Activated naive CD8-positive, alpha-beta T cell treated with anti-CD3 and anti-CD28 coated beads for 36 hours (primary cell): ENCODE data around the gene TTC23. TPM values are rescaled to one million over a fixed set of nuclear protein-coding genes. Genes with fewer than 3 reads are reported as not detected.

Experiments used
- DNase-seq: peaks from one replicate; pipeline ENCODE4 v3.0.0; 2021
- H3K27ac Mint-ChIP-seq: one replicate; pipeline ENCODE4 v1.8.0; 2022; ENCODE audit warnings: mild to moderate bottlenecking, moderate library complexity, mixed read lengths
- H3K27me3 Mint-ChIP-seq: one replicate; pipeline ENCODE4 v1.8.0; 2022; ENCODE audit warnings: mild to moderate bottlenecking, mixed read lengths
- H3K36me3 Mint-ChIP-seq: one replicate; pipeline ENCODE4 v1.8.0; 2021; ENCODE audit warnings: mild to moderate bottlenecking, mixed read lengths
- H3K4me1 Mint-ChIP-seq: one replicate; pipeline ENCODE4 v1.8.0; 2021; ENCODE audit warnings: mixed read lengths
- H3K4me3 Mint-ChIP-seq: one replicate; pipeline ENCODE4 v1.8.0; 2022; ENCODE audit warnings: mild to moderate bottlenecking, moderate library complexity, mixed read lengths
- H3K9me3 Mint-ChIP-seq: one replicate; pipeline ENCODE4 v1.8.0; 2022; ENCODE audit warnings: mixed read lengths
- total RNA-seq, 2 experiments: library from RNA; stranded (reverse); gene quantifications; one replicate each; pipeline ENCODE4 v1.2.3, GENCODE V29; 2021

The TTC23 gene
- total RNA-seq, 2 experiments from 2014 or later = 3.7 to 4.2 TPM

GRCh38 chr15:99168601-99169580 lies 80.5 kb downstream of the TTC23 start:
- no peaks in the 10 kb centered on the region for H3K27me3 Mint-ChIP-seq
- H3K36me3 Mint-ChIP-seq = no peaks in the 10 kb centered on the region
- DNase-seq = no peak
- H3K27ac Mint-ChIP-seq = no peak overlapping the region
- no peak overlapping the region for H3K4me3 Mint-ChIP-seq
- peaks cover 3% of the 10 kb centered on the region for H3K4me1 Mint-ChIP-seq
- no peaks in the 10 kb centered on the region for H3K9me3 Mint-ChIP-seq

GRCh38 chr15:99167640-99168039 lies 81.7 kb downstream of the TTC23 start:
- Mint-ChIP-seq H3K27ac (no peak overlapping the region), H3K27me3 (no peaks in the 10 kb centered on the region), H3K9me3 (no peaks in the 10 kb centered on the region), H3K4me1 (peaks cover 11% of the 10 kb centered on the region), H3K4me3 (no peak overlapping the region), H3K36me3 (no peaks in the 10 kb centered on the region)
- DNase-seq = no peak

DNA sequence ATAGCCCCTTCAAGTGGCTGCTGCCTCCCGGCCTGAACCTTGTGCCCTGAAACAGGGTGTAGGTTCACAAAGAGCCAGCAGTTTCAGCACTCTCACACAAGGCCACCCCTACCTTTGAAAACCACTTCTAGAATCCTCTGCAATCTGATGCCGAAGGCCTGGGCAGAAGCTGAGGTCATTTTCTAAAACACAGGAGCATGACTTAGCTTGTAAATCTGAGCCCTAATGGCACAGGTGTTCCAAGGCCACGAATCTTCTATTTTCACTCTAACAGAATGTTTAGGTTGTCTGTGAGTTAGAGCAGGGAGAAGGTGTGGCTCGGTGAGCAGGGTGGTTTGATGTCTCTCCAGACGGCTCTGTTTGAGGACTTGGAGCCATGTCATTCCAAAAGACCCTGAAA lies 82.2 kb downstream of the TTC23 start:
- Mint-ChIP-seq H3K4me1 (peaks cover 11% of the 10 kb centered on the region), H3K27me3 (no peaks in the 10 kb centered on the region)

GRCh38 chr15:99165956-99166689 lies 83.3 kb downstream of the TTC23 start:
- DNase-seq = no peak
- Mint-ChIP-seq H3K4me3 (no peak overlapping the region), H3K36me3 (no peaks in the 10 kb centered on the region), H3K4me1 (peaks cover 11% of the 10 kb centered on the region), H3K9me3 (no peaks in the 10 kb centered on the region), H3K27me3 (no peaks in the 10 kb centered on the region), H3K27ac (no peak overlapping the region)

More for the DNA sequence above, 82.2 kb downstream of the TTC23 start:
- H3K9me3 Mint-ChIP-seq = no peaks in the 10 kb centered on the region
- no peak overlapping the region for H3K27ac Mint-ChIP-seq
- no peak for DNase-seq
- H3K36me3 Mint-ChIP-seq = no peaks in the 10 kb centered on the region
- H3K4me3 Mint-ChIP-seq = no peak overlapping the region

- Mint-ChIP-seq H3K4me3 (no peak overlapping the region), H3K27me3 (no peaks in the 10 kb centered on the region), H3K4me1 (peaks cover 11% of the 10 kb centered on the region), H3K36me3 (no peaks in the 10 kb centered on the region), H3K9me3 (no peaks in the 10 kb centered on the region), H3K27ac (no peak overlapping the region)
- DNase-seq = no peak
These were observed 84.2 kb downstream of the TTC23 start for GRCh38 chr15:99165020-99165790.

DNA sequence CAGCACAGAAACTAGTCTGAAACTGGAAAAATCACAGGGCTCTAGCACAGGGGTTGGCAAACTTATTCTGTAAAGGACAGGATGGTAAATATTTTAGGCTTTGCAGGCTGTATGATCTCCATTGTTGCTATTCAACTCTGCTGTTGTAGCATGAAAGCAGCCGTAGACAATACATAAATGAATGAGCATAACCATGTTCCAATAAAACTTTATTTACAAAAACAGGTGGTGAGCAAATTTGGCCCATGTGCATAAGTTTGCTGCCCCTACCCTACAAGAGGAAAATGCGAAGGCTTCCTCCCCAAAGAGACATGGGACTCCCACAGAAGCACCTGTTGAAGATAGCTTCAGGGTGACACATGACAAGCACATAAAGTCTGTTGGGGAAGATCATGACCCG lies 85.3 kb downstream of the TTC23 start:
- H3K4me3 Mint-ChIP-seq = no peak overlapping the region
- no peaks in the 10 kb centered on the region for H3K9me3 Mint-ChIP-seq
- H3K36me3 Mint-ChIP-seq = no peaks in the 10 kb centered on the region
- DNase-seq = no peak
- H3K27ac Mint-ChIP-seq = no peak overlapping the region
- no peaks in the 10 kb centered on the region for H3K27me3 Mint-ChIP-seq
- H3K4me1 Mint-ChIP-seq = peaks cover 11% of the 10 kb centered on the region

DNA sequence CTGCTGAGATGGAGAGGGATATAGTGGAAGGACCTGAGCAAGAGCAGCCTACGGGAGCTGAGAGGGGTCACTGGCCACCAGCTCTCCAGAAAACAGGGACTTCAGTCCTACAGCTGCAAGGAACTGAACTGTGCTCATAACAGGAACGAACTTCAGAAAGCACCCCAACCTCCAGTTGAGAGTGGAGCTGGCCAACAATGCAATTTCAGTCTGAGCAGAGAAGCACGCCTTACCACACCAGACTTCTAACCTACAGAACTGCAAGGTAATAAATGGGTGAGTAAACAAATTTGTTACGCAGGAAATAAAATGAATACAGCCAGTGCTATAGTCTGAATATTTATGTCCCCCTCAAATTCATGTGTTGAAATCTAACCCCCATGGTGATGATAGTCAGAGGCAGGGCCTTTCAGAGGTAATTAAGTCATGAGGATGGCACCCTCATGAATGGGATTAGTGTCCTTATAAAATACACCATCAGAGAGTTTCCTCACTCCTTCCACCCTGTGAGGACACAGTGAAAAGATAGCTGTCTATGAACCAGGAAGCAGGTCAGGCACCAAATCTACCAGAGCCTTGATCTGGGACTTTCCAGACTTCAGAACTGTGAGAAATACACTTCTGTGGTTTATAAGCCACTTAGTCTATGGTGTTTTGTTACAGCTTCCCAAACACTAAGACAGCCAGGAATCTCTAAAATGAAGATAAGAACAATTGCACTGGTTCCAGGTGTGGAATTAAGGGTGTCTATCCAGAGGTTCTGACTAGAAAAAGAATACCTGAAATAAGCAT lies 85.9 kb downstream of the TTC23 start:
- Mint-ChIP-seq H3K36me3 (no peaks in the 10 kb centered on the region), H3K27me3 (no peaks in the 10 kb centered on the region), H3K4me1 (peaks cover 11% of the 10 kb centered on the region), H3K4me3 (no peak overlapping the region), H3K9me3 (no peaks in the 10 kb centered on the region), H3K27ac (no peak overlapping the region)
- no peak for DNase-seq

DNA sequence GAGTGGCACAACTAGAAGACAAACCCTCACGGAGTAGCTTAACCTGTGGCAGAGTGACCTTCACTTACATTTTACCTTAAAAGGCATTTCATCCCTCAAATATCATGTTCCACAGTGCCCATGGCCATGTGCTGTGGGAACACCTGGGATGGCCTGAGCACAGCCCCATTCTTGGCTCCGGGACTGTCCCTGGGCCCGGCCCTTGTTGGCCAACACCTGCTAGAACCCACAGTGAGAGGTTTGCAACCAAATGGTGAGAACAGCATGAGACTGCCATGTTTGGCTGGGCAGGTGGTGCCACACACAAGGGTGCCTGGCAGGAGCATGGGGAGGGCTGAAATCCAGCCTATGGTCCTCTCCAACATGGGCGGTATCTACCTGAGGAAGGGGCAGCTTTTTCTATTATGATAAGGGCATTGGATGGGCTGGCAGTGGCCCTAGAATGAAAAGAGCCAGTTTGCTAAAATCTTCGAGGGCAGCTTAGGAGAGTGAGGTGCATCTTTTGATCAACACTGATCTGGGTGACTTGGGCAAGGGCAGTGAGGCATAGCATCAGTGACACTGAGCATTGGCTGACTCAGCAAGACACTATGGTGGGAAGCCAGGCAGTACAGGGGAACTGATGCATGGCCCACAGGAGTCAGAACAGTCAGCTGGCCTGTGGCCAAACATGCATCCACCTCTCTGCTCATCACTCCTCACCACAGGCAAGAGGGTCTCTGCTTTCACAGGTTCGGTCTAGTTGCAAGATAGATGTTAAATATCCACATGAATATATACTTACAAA lies 90.6 kb downstream of the TTC23 start:
- Mint-ChIP-seq H3K4me3 (no peak overlapping the region), H3K9me3 (no peaks in the 10 kb centered on the region), H3K36me3 (no peaks in the 10 kb centered on the region), H3K27ac (no peak overlapping the region), H3K27me3 (no peaks in the 10 kb centered on the region), H3K4me1 (peaks cover 7% of the 10 kb centered on the region)
- no peak for DNase-seq

DNA sequence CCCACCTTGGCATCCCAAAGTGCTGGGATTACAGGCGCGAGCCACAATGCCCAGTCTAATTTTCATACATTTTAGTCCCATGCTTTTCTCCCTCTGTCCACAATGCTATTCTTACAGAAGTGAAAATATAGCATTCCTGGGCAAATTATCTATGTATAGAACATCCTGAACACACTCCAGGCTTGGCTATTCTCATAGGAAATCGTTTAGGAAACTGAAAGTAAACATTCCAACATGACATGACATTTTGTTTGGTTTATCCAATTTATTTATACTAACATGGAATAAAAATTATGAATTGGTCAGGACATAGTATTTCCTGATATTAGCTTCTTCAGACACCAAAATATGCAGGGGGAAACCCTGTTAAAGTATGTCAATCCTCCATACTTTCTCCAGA lies 91.9 kb downstream of the TTC23 start:
- DNase-seq = no peak
- no peaks in the 10 kb centered on the region for H3K4me1 Mint-ChIP-seq
- no peaks in the 10 kb centered on the region for H3K9me3 Mint-ChIP-seq
- H3K36me3 Mint-ChIP-seq = no peaks in the 10 kb centered on the region
- H3K4me3 Mint-ChIP-seq = no peak overlapping the region
- H3K27me3 Mint-ChIP-seq = no peaks in the 10 kb centered on the region
- no peak overlapping the region for H3K27ac Mint-ChIP-seq

DNA sequence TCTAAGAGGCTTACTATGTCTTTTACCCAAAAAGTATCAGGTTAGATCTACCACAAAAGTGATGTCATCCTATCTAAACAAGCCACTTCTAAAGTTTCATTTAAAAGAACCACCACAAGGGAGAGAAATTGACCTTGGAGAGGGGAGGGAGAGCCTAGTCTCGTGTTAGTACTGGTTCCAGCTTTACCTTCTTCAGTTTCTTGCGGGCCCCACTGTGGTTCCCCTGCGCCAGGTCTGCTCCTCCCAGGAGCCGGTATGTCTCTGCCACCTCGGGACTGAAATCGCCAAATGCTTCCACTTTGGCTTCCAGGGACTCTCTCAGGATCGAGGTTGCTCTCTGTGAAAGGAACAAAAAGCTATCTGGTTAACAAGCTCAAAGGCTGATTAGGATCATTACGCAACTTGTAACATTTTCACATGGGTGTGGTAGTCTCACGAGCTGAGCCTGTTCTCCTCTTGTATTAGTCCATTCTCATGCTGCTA lies 93.4 kb downstream of the TTC23 start:
- Mint-ChIP-seq H3K9me3 (no peaks in the 10 kb centered on the region), H3K36me3 (no peaks in the 10 kb centered on the region), H3K4me3 (no peak overlapping the region), H3K27ac (no peak overlapping the region), H3K27me3 (no peaks in the 10 kb centered on the region), H3K4me1 (no peaks in the 10 kb centered on the region)
- DNase-seq = no peak

DNA sequence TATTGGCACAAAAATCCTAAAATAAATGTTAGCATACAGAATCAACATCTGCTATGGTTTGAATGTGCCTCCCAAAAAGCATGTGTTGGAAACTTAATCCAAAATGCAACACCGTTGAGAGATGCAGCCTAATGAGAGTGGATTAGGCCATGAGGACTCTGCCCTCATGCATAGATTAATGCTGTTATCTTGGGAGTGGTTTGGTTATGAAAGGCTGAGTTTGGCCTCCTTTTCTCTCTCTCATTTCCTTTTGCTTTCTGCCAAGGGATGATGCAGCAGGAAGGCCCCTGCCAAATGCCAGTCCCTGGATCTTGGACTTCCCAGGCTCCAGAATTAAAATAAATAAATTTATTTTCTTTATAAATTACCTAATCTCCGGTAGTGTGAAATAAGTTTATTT lies 95.1 kb downstream of the TTC23 start:
- H3K4me1 Mint-ChIP-seq = no peaks in the 10 kb centered on the region

DNA sequence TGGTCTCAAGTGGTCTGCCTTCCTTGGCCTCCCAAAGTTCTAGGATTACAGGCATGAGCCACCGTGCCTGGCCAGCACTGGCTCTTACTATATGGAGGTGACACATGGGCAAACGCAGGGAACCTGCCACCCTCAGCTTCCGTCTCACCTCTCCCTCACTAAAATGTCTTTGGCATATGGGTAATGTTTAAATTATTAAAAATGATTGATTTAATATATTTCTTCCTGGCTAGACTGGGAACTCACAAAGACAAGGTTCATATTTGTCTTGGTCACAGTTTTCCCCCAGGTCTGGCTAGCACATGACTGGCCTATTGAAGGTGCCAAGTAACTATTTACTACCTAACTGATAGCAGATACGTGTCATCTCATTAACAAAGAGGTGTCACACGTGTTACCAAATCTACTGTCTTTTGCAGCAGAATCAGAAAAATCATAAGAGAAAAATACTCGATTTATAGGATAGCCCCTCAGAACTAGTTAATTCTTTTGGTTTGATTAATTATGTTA lies 96.3 kb downstream of the TTC23 start:
- Mint-ChIP-seq H3K27me3 (no peaks in the 10 kb centered on the region), H3K9me3 (no peaks in the 10 kb centered on the region), H3K4me1 (no peaks in the 10 kb centered on the region), H3K4me3 (no peak overlapping the region), H3K27ac (no peak overlapping the region), H3K36me3 (no peaks in the 10 kb centered on the region)
- no peak for DNase-seq

More for the DNA sequence above, 95.1 kb downstream of the TTC23 start:
- DNase-seq = no peak
- Mint-ChIP-seq H3K36me3 (no peaks in the 10 kb centered on the region), H3K9me3 (no peaks in the 10 kb centered on the region), H3K4me3 (no peak overlapping the region), H3K27ac (no peak overlapping the region), H3K27me3 (no peaks in the 10 kb centered on the region)

- Mint-ChIP-seq H3K27ac (no peak overlapping the region), H3K4me1 (no peaks in the 10 kb centered on the region), H3K4me3 (no peak overlapping the region), H3K27me3 (no peaks in the 10 kb centered on the region), H3K36me3 (no peaks in the 10 kb centered on the region), H3K9me3 (no peaks in the 10 kb centered on the region)
- DNase-seq = no peak
These were observed 98.2 kb downstream of the TTC23 start for GRCh38 chr15:99151156-99151555.
